HL-60 (cell line): ENCODE results near the gene IGSF22.

Experiments
- DNase-seq, 2 experiments: peaks; one replicate each; pipeline ENCODE4 v3.0.0-alpha.2; 2010 to 2020; ENCODE audit warnings: low read depth in 1 of 2, low spot score in 1 of 2
- H3K27ac ChIP-seq: fragments of 250-450 bp; sonication (Bioruptor Pico); replicated peaks from 2 replicates; pipeline ENCODE4 v1.5.1; 2020; ENCODE audit warnings: mild to moderate bottlenecking, moderate library complexity
- H3K27me3 ChIP-seq: fragments of 250-450 bp; sonication (Bioruptor Pico); 2 replicates; pipeline ENCODE4 v1.5.1; 2021; ENCODE audit warnings: mild to moderate bottlenecking, moderate library complexity; ENCODE audit not compliant: insufficient read depth, poor library complexity, severe bottlenecking
- H3K4me3 ChIP-seq: replicated peaks from 2 replicates; pipeline ENCODE4 v1.5.1; 2011; ENCODE audit warnings: mild to moderate bottlenecking, control low read depth, low read length; ENCODE audit not compliant: insufficient read depth
- GABPA ChIP-seq: IDR thresholded peaks from 2 replicates; pipeline ENCODE4 v1.6.1; 2012; ENCODE audit warnings: low read depth
- POLR2AphosphoS5 ChIP-seq: IDR thresholded peaks from 2 replicates; pipeline ENCODE4 v1.6.1; 2012; ENCODE audit warnings: low read depth
- SPI1 ChIP-seq: IDR thresholded peaks from 2 replicates; pipeline ENCODE4 v1.6.1; 2012; ENCODE audit warnings: low read depth, mild to moderate bottlenecking, borderline replicate concordance
- TF ChIP-seq, protein P1 (sequence below): IDR thresholded peaks from one replicate; pipeline ENCODE4 v1.5.1; 2011; ENCODE audit warnings: low read length, control low read depth, inconsistent platforms; ENCODE audit not compliant: insufficient read depth
- TF ChIP-seq, protein P2 (sequence below): IDR thresholded peaks from 2 replicates; pipeline ENCODE4 v1.6.1; 2012; ENCODE audit warnings: low read depth; ENCODE audit not compliant: insufficient replicate concordance

The IGSF22 gene

DNA sequence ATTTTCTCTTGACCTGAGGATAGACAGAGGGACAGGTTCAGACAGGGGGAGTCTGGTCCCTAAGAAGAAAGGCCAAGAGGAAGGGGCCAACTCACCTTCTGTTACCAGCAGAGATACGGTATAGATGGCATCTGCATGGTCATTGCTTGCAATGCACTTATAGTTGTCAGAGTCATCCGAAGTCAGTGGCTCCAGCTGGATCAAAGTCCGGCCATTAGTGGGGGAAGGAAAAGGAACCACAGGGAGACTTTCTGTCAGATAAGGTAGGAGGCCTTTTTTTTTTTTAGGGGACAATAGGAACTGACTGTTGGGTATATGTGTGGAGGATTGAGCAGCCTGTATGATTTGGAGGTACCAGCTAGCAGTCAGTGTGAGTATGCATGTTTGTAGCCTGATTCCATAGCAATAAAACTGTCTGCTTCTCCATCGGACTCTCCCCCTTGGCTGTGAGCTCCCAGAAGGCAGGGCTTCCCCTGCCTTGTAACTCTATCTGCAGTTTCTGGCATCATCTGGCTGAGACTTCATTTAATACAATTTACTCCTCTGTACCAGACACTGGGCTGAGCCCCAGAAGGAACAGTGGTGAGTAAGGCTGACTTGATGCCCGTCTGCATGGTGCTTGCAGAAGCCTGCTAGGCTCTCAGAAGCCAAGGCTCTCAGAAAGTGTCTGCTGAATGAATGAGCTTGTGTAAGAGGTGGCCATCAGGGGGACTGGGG, 5.7 kb downstream of the IGSF22 start:
- no peak overlapping the region for H3K4me3 ChIP-seq
- DNase-seq = no peak
- TF ChIP-seq POLR2AphosphoS5 (no peak), SPI1 (no peak), GABPA (no peak)
- TF ChIP-seq, protein P1, sequence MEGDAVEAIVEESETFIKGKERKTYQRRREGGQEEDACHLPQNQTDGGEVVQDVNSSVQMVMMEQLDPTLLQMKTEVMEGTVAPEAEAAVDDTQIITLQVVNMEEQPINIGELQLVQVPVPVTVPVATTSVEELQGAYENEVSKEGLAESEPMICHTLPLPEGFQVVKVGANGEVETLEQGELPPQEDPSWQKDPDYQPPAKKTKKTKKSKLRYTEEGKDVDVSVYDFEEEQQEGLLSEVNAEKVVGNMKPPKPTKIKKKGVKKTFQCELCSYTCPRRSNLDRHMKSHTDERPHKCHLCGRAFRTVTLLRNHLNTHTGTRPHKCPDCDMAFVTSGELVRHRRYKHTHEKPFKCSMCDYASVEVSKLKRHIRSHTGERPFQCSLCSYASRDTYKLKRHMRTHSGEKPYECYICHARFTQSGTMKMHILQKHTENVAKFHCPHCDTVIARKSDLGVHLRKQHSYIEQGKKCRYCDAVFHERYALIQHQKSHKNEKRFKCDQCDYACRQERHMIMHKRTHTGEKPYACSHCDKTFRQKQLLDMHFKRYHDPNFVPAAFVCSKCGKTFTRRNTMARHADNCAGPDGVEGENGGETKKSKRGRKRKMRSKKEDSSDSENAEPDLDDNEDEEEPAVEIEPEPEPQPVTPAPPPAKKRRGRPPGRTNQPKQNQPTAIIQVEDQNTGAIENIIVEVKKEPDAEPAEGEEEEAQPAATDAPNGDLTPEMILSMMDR = no peak
- TF ChIP-seq, protein P2, sequence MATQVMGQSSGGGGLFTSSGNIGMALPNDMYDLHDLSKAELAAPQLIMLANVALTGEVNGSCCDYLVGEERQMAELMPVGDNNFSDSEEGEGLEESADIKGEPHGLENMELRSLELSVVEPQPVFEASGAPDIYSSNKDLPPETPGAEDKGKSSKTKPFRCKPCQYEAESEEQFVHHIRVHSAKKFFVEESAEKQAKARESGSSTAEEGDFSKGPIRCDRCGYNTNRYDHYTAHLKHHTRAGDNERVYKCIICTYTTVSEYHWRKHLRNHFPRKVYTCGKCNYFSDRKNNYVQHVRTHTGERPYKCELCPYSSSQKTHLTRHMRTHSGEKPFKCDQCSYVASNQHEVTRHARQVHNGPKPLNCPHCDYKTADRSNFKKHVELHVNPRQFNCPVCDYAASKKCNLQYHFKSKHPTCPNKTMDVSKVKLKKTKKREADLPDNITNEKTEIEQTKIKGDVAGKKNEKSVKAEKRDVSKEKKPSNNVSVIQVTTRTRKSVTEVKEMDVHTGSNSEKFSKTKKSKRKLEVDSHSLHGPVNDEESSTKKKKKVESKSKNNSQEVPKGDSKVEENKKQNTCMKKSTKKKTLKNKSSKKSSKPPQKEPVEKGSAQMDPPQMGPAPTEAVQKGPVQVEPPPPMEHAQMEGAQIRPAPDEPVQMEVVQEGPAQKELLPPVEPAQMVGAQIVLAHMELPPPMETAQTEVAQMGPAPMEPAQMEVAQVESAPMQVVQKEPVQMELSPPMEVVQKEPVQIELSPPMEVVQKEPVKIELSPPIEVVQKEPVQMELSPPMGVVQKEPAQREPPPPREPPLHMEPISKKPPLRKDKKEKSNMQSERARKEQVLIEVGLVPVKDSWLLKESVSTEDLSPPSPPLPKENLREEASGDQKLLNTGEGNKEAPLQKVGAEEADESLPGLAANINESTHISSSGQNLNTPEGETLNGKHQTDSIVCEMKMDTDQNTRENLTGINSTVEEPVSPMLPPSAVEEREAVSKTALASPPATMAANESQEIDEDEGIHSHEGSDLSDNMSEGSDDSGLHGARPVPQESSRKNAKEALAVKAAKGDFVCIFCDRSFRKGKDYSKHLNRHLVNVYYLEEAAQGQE = no peak
- H3K27ac ChIP-seq = no peak overlapping the region
- H3K27me3 ChIP-seq = peaks cover 16% of the 10 kb centered on the region

DNA sequence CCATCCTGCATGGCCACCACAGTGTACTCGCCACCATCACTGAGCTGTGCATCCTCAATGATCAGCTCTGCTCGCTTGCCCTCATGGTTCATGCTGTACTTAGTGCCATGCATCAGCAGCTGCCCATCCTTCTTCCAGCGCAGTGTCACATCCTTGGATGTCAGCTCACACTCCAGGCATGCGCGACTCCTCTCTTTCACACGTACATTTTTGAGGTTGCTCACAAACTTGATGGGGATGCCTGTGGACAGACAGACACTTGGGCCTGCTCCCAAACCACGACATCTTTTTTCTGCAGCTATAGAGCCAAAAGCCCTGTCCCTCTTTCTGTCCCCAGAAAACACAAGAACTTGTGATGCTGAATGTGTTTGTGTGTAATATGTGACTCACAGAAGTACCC, 10.5 kb downstream of the IGSF22 start:
- Histone ChIP-seq H3K27me3 (peaks cover 2% of the 10 kb centered on the region), H3K4me3 (no peak overlapping the region), H3K27ac (no peak overlapping the region)
- TF ChIP-seq POLR2AphosphoS5 (no peak), GABPA (no peak), SPI1 (no peak)
- TF ChIP-seq, protein P1 = no peak
- TF ChIP-seq, protein P2 = no peak
- no peak for DNase-seq

DNA sequence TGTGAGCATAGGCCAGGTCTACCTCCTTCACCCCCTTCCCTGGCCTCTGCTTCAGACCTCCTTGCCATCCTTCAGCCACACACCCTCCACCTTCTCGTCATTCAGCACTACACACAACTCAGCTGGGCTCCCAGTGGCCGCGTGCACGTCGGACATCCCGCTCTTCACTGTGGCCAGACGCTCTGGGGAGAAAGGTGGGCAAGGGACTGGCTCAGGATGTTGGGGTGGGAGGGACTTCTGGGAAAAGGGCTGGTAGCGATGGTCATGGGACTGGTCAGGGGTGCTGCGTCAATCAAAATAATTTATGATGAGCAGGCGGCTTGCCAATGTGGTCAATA, 11.6 kb downstream of the IGSF22 start:
- Histone ChIP-seq H3K27me3 (no peaks in the 10 kb centered on the region), H3K27ac (no peak overlapping the region), H3K4me3 (no peak overlapping the region)
- TF ChIP-seq, protein P2 = no peak
- TF ChIP-seq POLR2AphosphoS5 (no peak), GABPA (no peak), SPI1 (no peak)
- TF ChIP-seq, protein P1 = no peak
- DNase-seq = no peak
